Liver (tissue), 3 donors: ENCODE measurements around the gene C3.
"Not testable (repeated sequence)": the region's sequence is repeated elsewhere in the genome, so short reads cannot be mapped to it uniquely, and the experiment has no call there.

Source experiments
- ATF3 ChIP-seq: IDR thresholded peaks from 2 replicates; pipeline ENCODE4 v1.6.1; 2016; ENCODE audit warnings: antibody characterized with exemption
- CTCF ChIP-seq: fragments of 150-350 bp; IDR thresholded peaks from 2 replicates; pipeline ENCODE4 v1.5.1; 2017; ENCODE audit warnings: improper control_type of control experiment, low read depth, low read length; ENCODE audit not compliant: missing input control
- JUND ChIP-seq, 2 donors: IDR thresholded peaks; 2 replicates each; pipeline ENCODE4 v1.6.1; 2016; ENCODE audit warnings: antibody characterized with exemption in 2 of 2
- RAD21 ChIP-seq, 2 donors: IDR thresholded peaks; 2 replicates each; pipeline ENCODE4 v1.6.1; 2016; ENCODE audit warnings: antibody characterized with exemption in 2 of 2, mild to moderate bottlenecking in 2 of 2
- TAF1 ChIP-seq: conservative IDR thresholded peaks from 2 replicates; pipeline ENCODE4 v1.6.1; 2016; ENCODE audit warnings: antibody characterized with exemption, mild to moderate bottlenecking
- YY1 ChIP-seq: IDR thresholded peaks from 2 replicates; pipeline ENCODE4 v1.6.1; 2016; ENCODE audit warnings: antibody characterized with exemption, mild to moderate bottlenecking
- TF ChIP-seq, protein P1 (sequence below): IDR thresholded peaks from 2 replicates; pipeline ENCODE4 v1.6.1; 2016; ENCODE audit warnings: antibody characterized with exemption, mild to moderate bottlenecking
- TF ChIP-seq, protein P2 (sequence below): IDR thresholded peaks from 2 replicates; pipeline ENCODE4 v1.6.1; 2016; ENCODE audit warnings: antibody characterized with exemption
- donor health status: healthy.
- donor health status: healthy.

- not testable (repeated sequence) for TF ChIP-seq CTCF; RAD21 (IDR thresholded peaks at IDR 0.05); YY1; TAF1; JUND (IDR thresholded peaks at IDR 0.05); ATF3
- TF ChIP-seq, protein P1, sequence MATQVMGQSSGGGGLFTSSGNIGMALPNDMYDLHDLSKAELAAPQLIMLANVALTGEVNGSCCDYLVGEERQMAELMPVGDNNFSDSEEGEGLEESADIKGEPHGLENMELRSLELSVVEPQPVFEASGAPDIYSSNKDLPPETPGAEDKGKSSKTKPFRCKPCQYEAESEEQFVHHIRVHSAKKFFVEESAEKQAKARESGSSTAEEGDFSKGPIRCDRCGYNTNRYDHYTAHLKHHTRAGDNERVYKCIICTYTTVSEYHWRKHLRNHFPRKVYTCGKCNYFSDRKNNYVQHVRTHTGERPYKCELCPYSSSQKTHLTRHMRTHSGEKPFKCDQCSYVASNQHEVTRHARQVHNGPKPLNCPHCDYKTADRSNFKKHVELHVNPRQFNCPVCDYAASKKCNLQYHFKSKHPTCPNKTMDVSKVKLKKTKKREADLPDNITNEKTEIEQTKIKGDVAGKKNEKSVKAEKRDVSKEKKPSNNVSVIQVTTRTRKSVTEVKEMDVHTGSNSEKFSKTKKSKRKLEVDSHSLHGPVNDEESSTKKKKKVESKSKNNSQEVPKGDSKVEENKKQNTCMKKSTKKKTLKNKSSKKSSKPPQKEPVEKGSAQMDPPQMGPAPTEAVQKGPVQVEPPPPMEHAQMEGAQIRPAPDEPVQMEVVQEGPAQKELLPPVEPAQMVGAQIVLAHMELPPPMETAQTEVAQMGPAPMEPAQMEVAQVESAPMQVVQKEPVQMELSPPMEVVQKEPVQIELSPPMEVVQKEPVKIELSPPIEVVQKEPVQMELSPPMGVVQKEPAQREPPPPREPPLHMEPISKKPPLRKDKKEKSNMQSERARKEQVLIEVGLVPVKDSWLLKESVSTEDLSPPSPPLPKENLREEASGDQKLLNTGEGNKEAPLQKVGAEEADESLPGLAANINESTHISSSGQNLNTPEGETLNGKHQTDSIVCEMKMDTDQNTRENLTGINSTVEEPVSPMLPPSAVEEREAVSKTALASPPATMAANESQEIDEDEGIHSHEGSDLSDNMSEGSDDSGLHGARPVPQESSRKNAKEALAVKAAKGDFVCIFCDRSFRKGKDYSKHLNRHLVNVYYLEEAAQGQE, result not testable (repeated sequence)
- TF ChIP-seq, protein P2, sequence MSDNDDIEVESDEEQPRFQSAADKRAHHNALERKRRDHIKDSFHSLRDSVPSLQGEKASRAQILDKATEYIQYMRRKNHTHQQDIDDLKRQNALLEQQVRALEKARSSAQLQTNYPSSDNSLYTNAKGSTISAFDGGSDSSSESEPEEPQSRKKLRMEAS, result not testable (repeated sequence)
These were observed 28.1 kb upstream of the C3 start for GRCh38 chr19:6748543-6748942.
